Activated naive CD8-positive, alpha-beta T cell treated with anti-CD3 and anti-CD28 coated beads, Interleukin-2, amount 50 U/mL, for 24 hours (primary cell): Measurements from ENCODE around the gene LMNA.
A peak's percentile ranks its signal among the peaks of the same experiment; 100 is the strongest.

ENCODE experiments used
- ATAC-seq: fragments of 150-1000 bp; cut with Tn5 transposase; one replicate; pipeline ENCODE4 v1.10.0; 2021
- DNase-seq: peaks from one replicate; pipeline ENCODE4 v3.0.0; 2021
- H3K27ac Mint-ChIP-seq: one replicate; pipeline ENCODE4 v1.8.0; 2021; ENCODE audit warnings: mild to moderate bottlenecking, mixed read lengths
- H3K27me3 Mint-ChIP-seq: one replicate; pipeline ENCODE4 v1.8.0; 2021; ENCODE audit warnings: mixed read lengths
- H3K36me3 Mint-ChIP-seq: one replicate; pipeline ENCODE4 v1.8.0; 2021; ENCODE audit warnings: low read depth, mixed read lengths
- H3K4me1 Mint-ChIP-seq: one replicate; pipeline ENCODE4 v1.8.0; 2021; ENCODE audit warnings: mixed read lengths
- H3K4me3 Mint-ChIP-seq: one replicate; pipeline ENCODE4 v1.8.0; 2021; ENCODE audit warnings: mild to moderate bottlenecking, moderate library complexity, mixed read lengths
- H3K9me3 Mint-ChIP-seq: one replicate; pipeline ENCODE4 v1.8.0; 2021; ENCODE audit warnings: mixed read lengths

The LMNA gene

DNA sequence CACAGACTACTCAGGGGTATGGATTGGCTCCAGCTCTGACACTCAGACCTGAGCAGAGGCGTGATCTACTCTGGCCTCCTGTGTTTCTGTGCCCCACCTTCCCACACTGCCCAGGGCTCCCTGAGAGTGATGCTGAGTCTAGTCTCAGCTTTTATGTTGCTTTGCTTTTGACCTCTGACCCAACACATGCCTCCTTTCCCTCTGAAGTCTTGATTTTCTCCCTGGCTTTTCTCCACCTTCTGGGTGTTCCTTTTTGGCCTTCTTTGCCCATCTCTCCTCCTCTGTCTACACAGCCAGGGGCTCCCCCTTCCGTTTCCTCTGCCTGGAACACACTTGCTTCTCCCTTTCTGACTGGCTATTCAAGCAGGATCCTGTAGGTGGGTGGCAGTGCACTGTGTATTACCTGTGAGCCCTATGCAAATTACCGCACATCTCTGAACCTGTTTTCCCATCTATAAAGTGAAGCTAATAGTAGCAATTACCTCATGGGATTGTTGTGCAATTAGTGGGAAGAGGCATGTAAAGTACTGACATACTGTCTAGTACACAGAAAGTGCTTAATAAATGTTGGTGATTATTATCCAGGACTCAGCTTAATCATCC is 18.5 kb upstream of the LMNA start:
- DNase-seq (peak; percentile 36), ATAC-seq (no peak)
- no peaks in the 10 kb centered on the region for H3K9me3 Mint-ChIP-seq
- peaks cover 29% of the 10 kb centered on the region for H3K27me3 Mint-ChIP-seq
- H3K27ac Mint-ChIP-seq, result peak overlapping the region; percentile 98
- H3K4me3 Mint-ChIP-seq, result peak overlapping the region; percentile 76
- peaks cover 55% of the 10 kb centered on the region for H3K4me1 Mint-ChIP-seq
- peaks cover 3% of the 10 kb centered on the region for H3K36me3 Mint-ChIP-seq

DNA sequence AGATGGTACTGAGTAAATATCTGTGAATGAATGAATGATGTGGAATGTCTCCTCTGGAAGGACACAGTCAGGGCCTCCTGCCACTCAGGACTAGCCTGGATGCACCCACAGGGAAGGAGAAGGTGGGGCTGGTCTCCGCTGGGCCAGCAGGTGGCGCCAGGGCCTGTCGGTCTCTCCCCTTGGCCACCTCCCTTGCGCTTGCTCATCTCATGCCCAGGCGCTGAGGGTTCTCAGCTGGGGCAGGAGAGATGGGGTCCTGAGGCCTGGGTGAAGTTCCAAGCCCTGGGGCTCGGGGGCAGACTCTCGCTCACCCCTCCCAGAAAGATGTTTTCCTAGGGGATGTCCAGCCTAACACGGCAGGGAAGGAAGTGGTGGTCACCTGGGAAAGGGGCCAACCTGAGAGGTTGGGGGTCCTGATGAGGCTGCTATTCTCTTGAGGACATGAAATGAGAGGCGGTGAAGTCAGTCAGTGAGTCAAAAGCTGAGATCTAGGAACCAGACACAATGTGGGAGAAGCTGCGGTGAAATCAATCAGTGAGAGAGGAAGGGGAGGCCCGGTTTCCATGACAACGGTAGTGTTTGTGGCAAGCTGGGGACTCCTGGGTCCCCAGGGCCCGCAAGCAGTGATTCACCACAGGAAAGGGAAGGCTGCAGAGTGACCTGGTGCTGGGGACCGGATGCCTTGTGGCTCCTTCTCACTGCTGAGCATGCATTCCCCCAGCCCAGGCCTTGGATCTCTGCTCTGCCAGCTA is 17.7 kb upstream of the LMNA start:
- H3K4me1 Mint-ChIP-seq, result peaks cover 61% of the 10 kb centered on the region
- ATAC-seq (peak; percentile 81), DNase-seq (peak; percentile 91)
- H3K27me3 Mint-ChIP-seq, result peaks cover 34% of the 10 kb centered on the region
- H3K9me3 Mint-ChIP-seq, result no peaks in the 10 kb centered on the region
- peaks cover 3% of the 10 kb centered on the region for H3K36me3 Mint-ChIP-seq
- H3K4me3 Mint-ChIP-seq, result peak overlapping the region; percentile 76
- H3K27ac Mint-ChIP-seq, result peak overlapping the region; percentile 98

DNA sequence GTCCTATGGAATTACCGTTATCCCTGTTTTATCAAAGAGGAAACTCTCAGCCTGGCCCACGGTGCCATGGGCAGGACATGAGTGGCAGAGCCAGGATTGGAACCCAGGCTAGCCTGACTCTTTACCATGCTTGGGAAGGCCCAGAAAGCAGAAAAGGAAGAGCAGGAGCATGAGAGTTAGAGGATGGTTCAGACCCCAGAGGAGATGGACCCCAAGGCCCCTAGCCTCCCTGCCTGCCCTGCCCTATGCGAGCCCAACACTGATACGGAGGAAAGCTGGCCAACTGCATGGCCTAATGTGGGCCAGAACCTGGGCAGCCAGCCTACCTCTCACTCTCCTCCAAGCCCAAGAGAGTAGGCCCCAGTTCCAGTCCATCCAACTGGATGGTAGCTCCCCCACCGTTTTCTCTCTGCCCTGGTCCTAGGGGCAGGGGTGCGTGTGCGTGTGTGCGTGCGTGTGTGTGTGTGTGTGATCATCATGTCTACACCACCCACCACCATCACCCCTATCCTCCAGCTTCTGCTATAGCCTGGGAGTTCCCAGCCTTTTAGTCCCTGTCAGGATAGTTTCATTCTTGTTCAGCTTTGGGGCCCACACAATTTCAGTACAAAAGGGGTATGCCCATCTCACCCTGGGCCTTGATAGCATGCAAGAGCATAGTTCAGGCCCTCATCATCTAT is 16.9 kb upstream of the LMNA start:
- DNase-seq (peak; percentile 66), ATAC-seq (peak; percentile 45)
- Mint-ChIP-seq H3K4me3 (peak overlapping the region; percentile 76), H3K36me3 (peaks cover 3% of the 10 kb centered on the region), H3K4me1 (peaks cover 65% of the 10 kb centered on the region), H3K27me3 (peaks cover 32% of the 10 kb centered on the region), H3K9me3 (no peaks in the 10 kb centered on the region), H3K27ac (peak overlapping the region; percentile 98)

DNA sequence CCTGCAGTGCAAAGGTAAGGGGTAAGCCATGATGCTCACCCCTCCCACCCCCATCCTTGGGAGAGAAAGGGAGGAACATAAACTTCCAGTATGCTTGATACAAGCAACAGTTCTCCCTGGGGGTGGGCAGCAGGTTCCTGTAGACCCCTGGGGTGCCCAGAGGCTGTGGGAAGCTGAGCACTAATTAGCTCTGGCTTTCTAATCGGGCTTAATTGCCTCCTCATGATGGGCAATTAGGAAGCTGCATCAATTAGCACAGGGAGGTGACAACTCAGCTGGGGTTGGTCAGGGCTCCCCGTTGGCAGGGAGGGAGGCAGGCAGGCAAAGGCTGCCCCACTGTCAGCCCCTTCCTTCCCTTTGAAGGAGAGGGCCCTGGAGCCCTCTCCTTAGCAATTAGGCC is 15.7 kb upstream of the LMNA start:
- Mint-ChIP-seq H3K4me1 (peaks cover 77% of the 10 kb centered on the region), H3K27me3 (peaks cover 28% of the 10 kb centered on the region), H3K9me3 (no peaks in the 10 kb centered on the region), H3K36me3 (peaks cover 3% of the 10 kb centered on the region), H3K27ac (peak overlapping the region; percentile 98), H3K4me3 (no peak overlapping the region)
- DNase-seq (no peak), ATAC-seq (no peak)

DNA sequence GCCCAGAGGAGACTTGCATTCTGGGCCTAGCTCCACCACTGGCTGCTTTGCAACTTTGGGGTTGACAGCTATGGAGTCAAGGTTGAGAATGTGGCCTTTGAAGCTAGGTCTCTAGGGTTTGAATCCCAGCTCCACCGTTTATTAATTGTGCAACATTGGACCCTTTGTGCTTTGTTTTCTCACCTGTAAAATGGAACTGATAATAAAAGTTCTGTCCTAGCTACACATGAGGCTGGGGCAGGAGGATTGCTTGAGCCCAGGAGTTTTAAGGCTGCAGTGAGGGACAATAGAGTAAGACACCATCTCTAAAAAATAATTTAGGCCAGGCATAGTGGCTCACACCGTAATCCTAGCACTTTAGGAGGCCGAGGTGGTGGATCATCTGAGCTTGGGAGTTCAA is 15.2 kb upstream of the LMNA start:
- H3K27me3 Mint-ChIP-seq, result peaks cover 25% of the 10 kb centered on the region
- ATAC-seq, result no peak
- H3K4me1 Mint-ChIP-seq, result peaks cover 82% of the 10 kb centered on the region
- peak overlapping the region; percentile 6 for H3K27ac Mint-ChIP-seq
- no peak overlapping the region for H3K4me3 Mint-ChIP-seq
- H3K9me3 Mint-ChIP-seq, result no peaks in the 10 kb centered on the region
- DNase-seq, result no peak
- H3K36me3 Mint-ChIP-seq, result peaks cover 3% of the 10 kb centered on the region

DNA sequence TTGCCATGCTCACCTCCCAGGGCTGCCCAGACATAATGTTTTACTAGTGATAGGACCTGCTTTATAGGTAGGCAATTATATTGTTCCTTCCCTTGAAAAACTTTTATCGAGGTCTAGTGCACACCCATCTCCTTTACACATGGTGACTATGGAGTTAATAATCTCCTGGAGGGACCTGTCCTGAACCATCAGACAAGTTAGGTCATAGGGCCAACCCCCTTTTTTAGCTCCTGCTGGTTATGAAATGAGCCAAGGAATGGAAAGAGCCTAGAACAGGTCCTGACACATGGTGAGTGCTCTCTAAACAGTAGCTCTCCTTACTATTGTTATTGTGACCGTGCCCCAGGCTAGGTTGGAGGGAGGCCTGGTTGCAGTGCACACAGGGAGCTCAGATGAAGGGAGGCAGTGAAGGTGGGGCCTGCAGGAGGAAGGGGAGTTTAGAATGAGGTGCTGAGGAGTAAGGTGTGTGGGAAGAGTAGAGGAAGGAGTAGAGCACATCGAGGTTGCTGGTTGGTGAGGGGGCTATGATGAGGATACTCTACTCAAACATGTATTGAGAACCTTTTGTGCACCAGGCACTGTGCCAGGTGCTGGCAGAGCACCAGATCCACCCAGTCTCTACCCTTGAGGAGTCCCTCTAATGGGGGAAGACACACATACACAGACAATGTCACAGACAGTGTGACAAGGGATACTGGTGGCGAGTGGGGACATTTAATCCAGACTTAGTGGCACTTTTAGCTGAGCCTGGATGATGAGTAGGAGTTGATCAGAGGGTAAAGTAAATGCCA is 14.1 kb upstream of the LMNA start:
- no peaks in the 10 kb centered on the region for H3K9me3 Mint-ChIP-seq
- H3K27ac Mint-ChIP-seq, result peak overlapping the region; percentile 41
- peaks cover 23% of the 10 kb centered on the region for H3K27me3 Mint-ChIP-seq
- DNase-seq, result no peak
- H3K4me3 Mint-ChIP-seq, result no peak overlapping the region
- peaks cover 88% of the 10 kb centered on the region for H3K4me1 Mint-ChIP-seq
- ATAC-seq, result no peak
- peaks cover 3% of the 10 kb centered on the region for H3K36me3 Mint-ChIP-seq

DNA sequence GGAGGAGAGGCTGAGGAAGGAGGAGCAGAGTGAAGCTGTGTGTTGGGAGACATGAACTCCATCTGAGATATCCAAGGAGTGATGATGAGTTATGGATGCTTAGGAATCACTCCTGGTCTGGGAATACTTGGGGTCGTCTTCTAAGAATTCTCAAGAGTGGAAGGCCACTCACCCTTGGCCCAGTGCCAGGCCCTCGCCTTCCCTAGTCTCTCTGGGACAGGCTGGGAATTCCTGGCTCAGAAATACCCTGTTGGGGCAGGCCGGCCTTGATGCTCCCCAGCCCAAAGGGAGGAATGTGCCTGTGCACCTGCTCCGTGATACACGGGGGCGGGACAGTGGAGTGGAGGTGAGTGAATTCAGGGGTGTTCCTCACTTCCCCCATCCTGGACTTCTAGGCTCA is 12.6 kb upstream of the LMNA start:
- Mint-ChIP-seq H3K27me3 (peaks cover 18% of the 10 kb centered on the region), H3K27ac (no peak overlapping the region), H3K9me3 (no peaks in the 10 kb centered on the region), H3K4me1 (peaks cover 87% of the 10 kb centered on the region), H3K4me3 (no peak overlapping the region), H3K36me3 (peaks cover 5% of the 10 kb centered on the region)
- DNase-seq, result no peak
- ATAC-seq, result no peak

DNA sequence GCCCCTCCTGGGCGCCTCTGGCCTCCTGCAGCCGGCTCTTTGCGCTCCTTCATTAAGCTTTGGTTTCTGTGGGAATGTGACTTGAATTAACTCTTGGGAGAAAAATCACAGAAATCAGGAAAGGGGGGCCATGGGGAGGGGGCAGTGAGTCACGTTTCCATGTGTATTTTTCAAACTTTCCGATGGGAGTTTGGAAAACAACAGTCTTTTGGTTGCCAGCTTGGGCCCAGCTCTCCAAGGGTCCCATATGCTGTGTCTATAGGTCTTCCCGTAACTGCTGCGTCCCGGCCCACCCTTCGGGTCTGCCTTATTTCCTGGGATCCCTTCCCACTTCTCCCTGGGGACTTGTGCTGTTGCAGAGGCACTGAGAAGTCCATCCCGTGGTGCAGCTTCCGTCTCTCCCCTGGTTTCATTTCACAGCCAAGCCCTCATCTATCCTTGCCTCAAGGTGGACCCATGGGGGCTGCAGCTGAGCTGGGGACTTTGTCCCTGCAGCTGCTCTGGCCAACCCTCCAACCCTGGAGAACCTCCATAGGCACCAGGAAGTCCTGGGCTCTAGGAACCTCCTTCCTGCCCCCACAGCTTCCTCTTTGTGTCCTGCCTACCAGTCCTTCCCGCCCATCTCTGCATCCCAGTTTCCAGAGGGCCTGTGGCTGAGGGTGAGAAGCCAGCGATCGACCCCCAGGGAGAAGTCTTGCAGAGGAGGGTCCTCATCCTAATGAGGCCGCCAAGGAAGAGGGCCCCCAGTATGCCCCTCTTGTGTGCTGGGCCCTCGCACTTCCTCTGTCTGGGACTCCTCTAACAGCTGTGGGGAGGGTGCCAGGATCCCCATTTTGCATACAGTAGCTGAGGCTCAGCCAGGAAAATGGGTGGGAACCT is 11.6 kb upstream of the LMNA start:
- ATAC-seq (no peak), DNase-seq (no peak)
- Mint-ChIP-seq H3K4me3 (no peak overlapping the region), H3K27me3 (peaks cover 16% of the 10 kb centered on the region), H3K9me3 (no peaks in the 10 kb centered on the region), H3K4me1 (peaks cover 87% of the 10 kb centered on the region), H3K36me3 (peaks cover 3% of the 10 kb centered on the region), H3K27ac (peak overlapping the region; percentile 94)

DNA sequence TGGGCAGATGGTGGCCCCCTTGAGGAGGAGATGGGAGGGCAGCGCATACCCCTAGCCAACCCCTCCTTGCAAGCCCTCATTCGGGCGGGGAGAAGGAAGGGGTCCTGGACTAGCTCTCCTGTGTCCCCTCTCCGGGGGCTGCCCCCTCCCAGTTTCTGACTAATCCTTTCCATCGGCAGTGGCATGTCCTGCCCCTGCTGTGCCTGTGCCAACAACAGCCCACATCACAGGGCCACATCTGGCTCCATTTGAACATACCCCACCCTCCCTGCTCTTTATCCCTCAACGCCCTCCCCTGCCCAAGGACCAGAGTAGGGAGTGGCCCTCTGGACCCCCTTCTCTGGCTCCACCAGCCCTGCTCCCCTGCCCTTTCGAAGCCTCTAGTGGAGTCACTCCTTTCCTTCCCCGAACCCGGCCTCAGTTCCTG is 11.0 kb upstream of the LMNA start:
- H3K36me3 Mint-ChIP-seq, result peaks cover 3% of the 10 kb centered on the region
- peaks cover 87% of the 10 kb centered on the region for H3K4me1 Mint-ChIP-seq
- H3K27ac Mint-ChIP-seq, result peak overlapping the region; percentile 94
- peak overlapping the region; percentile 45 for H3K4me3 Mint-ChIP-seq
- ATAC-seq (peak; percentile 21), DNase-seq (peak; percentile 64)
- peaks cover 16% of the 10 kb centered on the region for H3K27me3 Mint-ChIP-seq
- no peaks in the 10 kb centered on the region for H3K9me3 Mint-ChIP-seq

DNA sequence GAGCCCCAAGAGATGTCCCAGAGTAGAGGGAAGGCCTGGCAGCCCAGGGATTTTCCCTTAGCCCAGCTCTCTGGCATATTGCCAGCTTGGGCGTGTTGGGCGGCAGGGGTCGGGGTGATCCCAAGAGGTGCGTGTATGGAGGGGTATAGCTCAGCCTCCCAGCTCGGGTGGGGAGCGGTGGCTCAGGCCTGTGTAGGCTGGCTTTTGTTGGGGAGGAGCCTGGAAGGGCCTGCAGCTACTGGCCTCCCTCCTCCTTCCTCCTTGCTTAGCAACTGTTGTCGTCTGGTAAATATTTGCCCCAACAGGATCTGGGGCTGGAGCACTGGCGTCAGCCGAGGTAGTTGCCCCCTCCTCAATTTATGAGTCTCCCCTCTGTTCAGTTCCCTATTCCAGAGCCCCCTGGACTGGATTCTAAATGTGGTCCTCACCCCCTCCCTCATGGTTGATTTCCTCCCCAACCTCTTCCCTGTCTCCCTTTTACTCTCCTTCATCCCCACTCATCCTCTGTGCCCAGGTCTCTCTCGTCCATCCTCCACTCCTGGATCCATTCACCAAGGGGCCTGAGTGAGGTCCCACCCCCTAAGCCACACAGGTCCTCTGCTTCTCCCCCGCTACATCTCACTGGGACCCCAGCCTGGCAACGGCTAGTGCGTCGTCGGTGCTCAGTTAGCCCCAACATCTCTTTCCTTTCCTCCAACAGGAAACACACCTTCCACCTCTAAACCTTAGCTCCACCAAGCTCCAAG is 10.3 kb upstream of the LMNA start:
- H3K9me3 Mint-ChIP-seq, result no peaks in the 10 kb centered on the region
- H3K27ac Mint-ChIP-seq, result peak overlapping the region; percentile 94
- DNase-seq (peak; percentile 58), ATAC-seq (peak; percentile 35)
- H3K4me1 Mint-ChIP-seq, result peaks cover 89% of the 10 kb centered on the region
- H3K36me3 Mint-ChIP-seq, result peaks cover 3% of the 10 kb centered on the region
- H3K4me3 Mint-ChIP-seq, result peak overlapping the region; percentile 45
- H3K27me3 Mint-ChIP-seq, result peaks cover 16% of the 10 kb centered on the region

DNA sequence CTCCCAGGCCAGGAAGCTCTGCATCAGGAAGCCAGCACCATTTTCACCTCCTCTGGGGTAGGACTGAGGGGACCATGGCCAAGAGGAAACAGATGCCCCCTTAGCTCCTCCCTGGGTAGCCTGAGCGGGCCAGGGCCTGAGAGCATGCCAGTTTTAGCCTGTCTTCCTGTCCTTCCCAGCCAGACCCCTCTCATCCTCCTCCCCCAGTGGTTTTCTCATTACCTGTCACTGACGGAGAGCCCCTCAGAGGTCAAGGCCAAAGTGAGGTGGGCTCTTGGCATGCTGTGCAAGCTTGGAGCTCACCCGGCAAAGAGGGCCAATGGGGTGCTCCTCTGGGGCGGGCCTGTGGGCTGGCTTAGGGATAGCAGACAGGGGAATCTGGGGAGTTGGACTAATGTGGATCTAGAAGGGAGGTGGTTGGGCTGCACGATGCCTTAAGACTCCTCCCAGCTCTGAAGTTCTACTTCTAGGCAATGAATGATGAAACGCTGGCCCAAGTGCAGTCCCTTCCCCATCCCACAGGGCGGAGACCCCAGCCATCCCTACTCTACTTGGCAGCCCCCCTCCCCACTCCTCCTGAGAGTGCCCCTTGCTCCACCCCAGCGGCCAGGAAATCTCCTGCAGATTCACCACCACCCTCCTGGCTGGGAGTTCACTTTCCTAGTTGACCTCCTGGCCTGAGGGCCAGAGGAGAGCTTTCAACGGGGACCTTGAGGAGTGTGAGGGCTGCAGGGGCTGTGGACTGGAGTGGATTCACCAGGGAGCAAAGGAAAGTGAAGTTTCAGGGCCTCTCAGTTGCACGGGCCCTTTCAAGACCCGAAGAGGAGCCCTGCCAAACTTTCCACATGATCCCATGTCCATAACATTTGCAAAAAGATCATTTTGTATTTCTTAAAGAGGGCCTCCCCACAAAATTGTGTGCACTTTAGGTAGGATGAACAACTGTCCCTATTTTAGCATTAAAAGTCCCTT is 9.4 kb upstream of the LMNA start:
- no peak for DNase-seq
- Mint-ChIP-seq H3K9me3 (no peaks in the 10 kb centered on the region), H3K27me3 (peaks cover 15% of the 10 kb centered on the region), H3K4me1 (peaks cover 87% of the 10 kb centered on the region), H3K27ac (peak overlapping the region; percentile 94), H3K36me3 (peaks cover 3% of the 10 kb centered on the region), H3K4me3 (peak overlapping the region; percentile 81)
- ATAC-seq, result no peak
